Panc1 (cell line): ENCODE results near the gene STUB1. TPM values are rescaled to one million over a fixed set of nuclear protein-coding genes. Genes with fewer than 3 reads are reported as not detected.

Experiments used
- ATAC-seq: fragments of 200-7000 bp; cut with Tn5 transposase; 2 replicates; pipeline ENCODE4 v1.9.1; 2020; ENCODE audit warnings: mild to moderate bottlenecking, moderate library complexity
- BruUV-seq: library from RNA; stranded (reverse); fragments of 400-500 nt; replicated peaks from 2 replicates; lab custom pipeline; 2021; lab: Mats Ljungman, UMichigan
- CTCF ChIA-PET: fragments of 300-600 bp; sonication (Branson Sonifier 250); formaldehyde crosslinking; loops from one replicate; lab custom pipeline; 2022; ENCODE audit warnings: antibody characterized with exemption; lab: Charles Lee
- POLR2A ChIA-PET: fragments of 300-600 bp; sonication (Branson Sonifier 250); formaldehyde crosslinking; loops from one replicate; lab custom pipeline; 2022; ENCODE audit warnings: antibody characterized with exemption; lab: Charles Lee
- DNase-seq: peaks from one replicate; pipeline ENCODE4 v3.0.0-alpha.2; 2010; ENCODE audit warnings: low read depth, low spot score
- H3K27ac ChIP-seq: 2 replicates; pipeline ENCODE4 v1.5.1; 2011; ENCODE audit warnings: mild to moderate bottlenecking, low read length, inconsistent platforms
- H3K27me3 ChIP-seq: fragments of 200-500 bp; sonication (Bioruptor generic); 2 replicates; pipeline ENCODE4 v1.6.0; 2014; ENCODE audit warnings: low read length, inconsistent platforms; ENCODE audit not compliant: control insufficient read depth, insufficient read depth
- H3K36me3 ChIP-seq: fragments of 200-500 bp; sonication (Bioruptor generic); 2 replicates; pipeline ENCODE4 v1.5.1; 2014; ENCODE audit warnings: inconsistent platforms, mild to moderate bottlenecking, low read length, moderate library complexity; ENCODE audit not compliant: control insufficient read depth, insufficient read depth
- H3K4me1 ChIP-seq: 2 replicates; pipeline ENCODE4 v1.5.1; 2011; ENCODE audit warnings: inconsistent platforms, mild to moderate bottlenecking, low read length, moderate library complexity; ENCODE audit not compliant: control insufficient read depth, insufficient read depth
- H3K4me3 ChIP-seq, 2 experiments: 2 replicates each; pipeline ENCODE4 v1.5.1; 2011 to 2012; ENCODE audit warnings: low read depth in 2 of 2, low read length in 2 of 2, mild to moderate bottlenecking in 2 of 2, inconsistent platforms in 1 of 2, moderate library complexity in 1 of 2
- H3K9me3 ChIP-seq: fragments of 200-500 bp; sonication (Bioruptor generic); 2 replicates; pipeline ENCODE4 v1.5.1; 2014; ENCODE audit warnings: low read depth, mild to moderate bottlenecking, inconsistent platforms, low read length, moderate library complexity; ENCODE audit not compliant: control insufficient read depth, insufficient read depth
- CTCF ChIP-seq: fragments of 450-650 bp; IDR thresholded peaks from 2 replicates; pipeline ENCODE4 v1.5.1; 2017; ENCODE audit warnings: mild to moderate bottlenecking
- POLR2AphosphoS5 ChIP-seq: IDR thresholded peaks from 2 replicates; pipeline ENCODE4 v1.6.1; 2012; ENCODE audit warnings: mild to moderate bottlenecking, low read depth, low read length, moderate library complexity
- REST ChIP-seq, 2 experiments: IDR thresholded peaks; 2 replicates each; pipeline ENCODE4 v1.6.1; 2011 to 2012; ENCODE audit warnings: low read depth in 2 of 2, control low read depth in 1 of 2, low read length in 1 of 2, mild to moderate bottlenecking in 1 of 2, moderate library complexity in 1 of 2; ENCODE audit not compliant: insufficient read depth in 1 of 2
- SIN3A ChIP-seq: IDR thresholded peaks from 2 replicates; pipeline ENCODE4 v1.6.1; 2012; ENCODE audit warnings: low read depth, mild to moderate bottlenecking, low read length, moderate library complexity, borderline replicate concordance; ENCODE audit not compliant: insufficient read depth
- TCF7L2 ChIP-seq: IDR thresholded peaks from 2 replicates; pipeline ENCODE4 v1.6.1; 2011; ENCODE audit warnings: mild to moderate bottlenecking, low read depth, low read length, inconsistent platforms
- in situ Hi-C: cut with HindIII; loops from 2 replicates; pipeline ENCODE4 v1.10.0; 2016; ENCODE audit warnings: low sequenced_read_pairs, low pct_unique_long_range_greater_than_20kb
- intact Hi-C: fragments of 100-400 bp; cut with micrococcal nuclease; formaldehyde crosslinking; loops from one replicate; pipeline ENCODE4 v1.10.0; 2022; ENCODE audit not compliant: unreplicated experiment
- total RNA-seq: library from RNA; stranded (reverse); gene quantifications from one replicate; pipeline ENCODE4 v1.2.1, GENCODE V29; 2021; ENCODE audit not compliant: unreplicated experiment

Gene STUB1
- total RNA-seq, 1 experiment from 2014 or later: 217 TPM

- Histone ChIP-seq H3K4me1 (peaks cover 18% of the 10 kb centered on the region), H3K4me3 (peak overlapping the region; percentile 66 to 71), H3K27me3 (no peaks in the 10 kb centered on the region), H3K9me3 (no peaks in the 10 kb centered on the region), H3K27ac (peak overlapping the region; percentile 87), H3K36me3 (peaks cover 5% of the 10 kb centered on the region; the same call in 1 of the 2 replicates)
- no TSS peak for BruUV-seq
- CTCF ChIA-PET: interaction anchor here (1.1 kb wide), 1 partner anchor 13 kb away, joined by 3 read pairs; the partner anchor contains the start of gene RHOT2
- in situ Hi-C loops: no loop called here
- no peak for DNase-seq
- TF ChIP-seq SIN3A (peak; percentile 31; the same call in 1 of the 2 replicates), TCF7L2 (no peak), REST (IDR thresholded peaks at IDR 0.05; ENCODE audit: insufficient read depth in 1 of 2, low read depth in 2 of 2, low read length in 1 of 2) (no peak)
- intact Hi-C loops: loop anchor here (10.0 kb wide), 1 partner anchor 1094 kb away; the partner anchor contains the start of genes EME2, MRPS34 and NME3
- ATAC-seq: no peak
- POLR2A ChIA-PET: no interaction called here
These were observed 375 bp downstream of the STUB1 start for GRCh38 chr16:680625-680945.

GRCh38 chr16:680967-681745 is 946 bp downstream of the STUB1 start:
- CTCF ChIA-PET: interaction anchor here (1.1 kb wide), 1 partner anchor 13 kb away, joined by 3 read pairs; the partner anchor contains the start of gene RHOT2
- in situ Hi-C loops (no loop called here), intact Hi-C loops (loop anchor here (10.0 kb wide), 1 partner anchor 1094 kb away; the partner anchor contains the start of genes EME2, MRPS34 and NME3)
- no peak for TF ChIP-seq SIN3A
- no peak for TF ChIP-seq REST (IDR thresholded peaks at IDR 0.05; ENCODE audit: insufficient read depth in 1 of 2, low read depth in 2 of 2, low read length in 1 of 2)
- TF ChIP-seq CTCF: peak; percentile 53; the same call in 1 of the 2 replicates
- TF ChIP-seq POLR2AphosphoS5: no peak; the same call in 1 of the 2 replicates
- no peak for TF ChIP-seq TCF7L2
- H3K27me3 ChIP-seq: no peaks in the 10 kb centered on the region
- peak overlapping the region; percentile 66 to 71 for H3K4me3 ChIP-seq
- BruUV-seq: no TSS peak
- no peaks in the 10 kb centered on the region for H3K9me3 ChIP-seq
- POLR2A ChIA-PET: no interaction called here
- peaks cover 18% of the 10 kb centered on the region for H3K4me1 ChIP-seq
- DNase-seq (no peak), ATAC-seq (no peak)
- H3K36me3 ChIP-seq: peaks cover 5% of the 10 kb centered on the region; the same call in 1 of the 2 replicates
- peak overlapping the region; percentile 87 for H3K27ac ChIP-seq
